ENCODE data around the gene RAB34. TPM values are rescaled to one million over a fixed set of nuclear protein-coding genes. Genes with fewer than 3 reads are reported as not detected.

RAB34 gene
- polyA plus RNA-seq, 4 donors = 169 to 203 (median 186) TPM

DNA sequence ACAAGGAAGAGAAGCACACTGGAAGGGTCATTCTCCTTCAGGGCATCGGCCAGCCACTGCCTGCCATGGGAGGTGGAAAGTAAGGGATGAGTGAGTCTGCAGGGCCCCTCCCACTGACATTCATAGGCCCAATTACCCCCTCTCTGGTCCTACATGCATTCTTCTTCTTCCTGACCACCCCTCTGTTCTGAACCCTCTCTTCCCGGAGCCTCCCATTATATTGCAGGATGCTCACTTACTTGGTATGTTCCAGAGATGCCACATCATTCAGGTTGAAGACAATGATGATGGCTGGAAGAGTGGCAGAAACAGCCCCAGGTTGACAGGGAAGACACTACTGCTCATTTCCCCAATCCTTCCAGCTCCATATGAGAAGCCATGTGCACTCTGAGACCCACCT is 2.5 kb downstream of the RAB34 start:
- DNase-seq (ENCODE audit: low read depth in 4 of 4, low spot score in 2 of 4) = no peak

DNA sequence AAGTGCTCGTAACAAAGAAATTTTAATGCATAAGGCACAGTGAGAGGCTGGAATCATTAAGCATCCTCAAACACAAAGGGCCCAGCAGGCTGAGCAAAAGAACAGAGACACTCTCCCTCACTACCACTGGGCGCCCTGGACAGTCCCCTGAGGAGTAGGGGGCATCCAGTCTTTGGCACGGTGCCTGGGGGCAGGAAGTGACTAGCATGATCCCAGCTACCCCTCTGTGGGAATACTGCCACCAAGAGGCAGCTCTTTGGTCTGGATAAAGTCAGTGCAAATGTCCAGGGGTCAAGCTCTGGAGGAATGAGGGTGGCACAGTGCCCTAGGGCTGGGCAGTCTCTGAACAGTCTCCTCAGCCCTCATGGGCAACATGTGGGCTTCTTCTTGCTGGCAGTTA is 3.4 kb downstream of the RAB34 start:
- DNase-seq (ENCODE audit: low read depth in 4 of 4, low spot score in 2 of 4) = no peak

DNA sequence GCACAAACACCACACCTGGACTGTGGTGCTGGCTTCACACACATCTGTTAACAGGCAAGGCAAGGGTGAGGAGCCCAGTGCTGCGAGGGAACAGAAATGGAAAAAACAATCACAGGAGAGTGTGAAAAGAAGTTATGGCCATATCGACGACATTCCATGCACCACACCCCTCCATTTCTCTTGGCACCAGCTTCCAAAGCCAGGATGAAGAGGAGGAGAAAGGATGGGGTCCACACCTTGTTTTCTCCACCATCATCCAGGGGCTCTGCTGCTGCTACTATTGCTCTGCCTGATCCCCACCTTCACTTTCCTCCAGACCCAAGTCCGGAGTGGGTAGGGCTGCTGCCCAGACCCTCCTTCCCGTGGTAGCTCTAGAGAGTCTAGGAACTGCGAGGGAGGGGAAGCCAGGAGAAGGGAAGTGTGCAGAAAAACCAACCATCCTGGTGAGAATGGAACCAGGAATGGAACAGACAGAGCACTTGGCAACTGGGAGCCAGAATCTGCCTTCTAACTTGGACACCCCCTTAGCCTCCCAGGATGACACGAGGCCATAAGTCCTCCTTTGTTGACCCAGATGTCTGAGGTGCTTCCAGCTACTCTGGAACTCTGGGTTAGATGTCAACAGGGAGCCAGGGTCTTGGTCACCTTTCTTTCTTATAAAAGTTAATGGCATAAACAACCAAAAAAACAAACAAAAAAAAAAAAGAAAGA is 4.8 kb downstream of the RAB34 start:
- DNase-seq (ENCODE audit: low read depth in 4 of 4, low spot score in 2 of 4) = no peak

DNA sequence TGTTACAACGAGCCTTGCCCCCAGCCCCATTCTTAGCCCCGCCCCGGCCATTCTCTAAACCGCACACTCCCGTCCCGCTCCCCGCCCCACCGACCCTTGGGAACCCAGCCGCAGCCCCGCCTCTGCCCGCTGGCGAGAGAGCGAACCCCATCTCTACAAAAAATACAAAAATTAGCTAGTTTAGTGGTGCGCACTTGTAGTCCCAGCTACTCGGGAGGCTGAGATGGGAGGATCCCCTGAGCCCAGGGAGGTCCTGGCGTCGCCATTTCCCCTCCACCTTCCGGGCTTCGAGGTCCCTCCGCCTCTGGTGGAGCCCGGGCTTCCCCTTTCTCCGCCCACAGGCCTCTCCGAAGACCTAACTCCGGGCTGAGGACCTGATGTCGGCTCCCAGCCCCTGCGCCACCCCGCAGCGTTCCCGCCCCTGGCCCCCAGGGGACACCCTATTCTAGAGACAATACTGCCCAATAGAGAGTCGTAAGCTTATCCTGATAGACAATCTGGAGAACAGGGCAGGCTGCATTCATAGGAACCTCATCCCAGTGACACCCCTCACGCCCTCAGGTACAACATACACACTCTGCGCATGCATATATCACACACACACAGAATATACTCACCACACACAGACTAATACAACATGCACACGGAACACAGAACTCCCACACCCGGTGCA is 5.5 kb downstream of the RAB34 start:
- DNase-seq (ENCODE audit: low read depth in 4 of 4, low spot score in 2 of 4) = no peak

DNA sequence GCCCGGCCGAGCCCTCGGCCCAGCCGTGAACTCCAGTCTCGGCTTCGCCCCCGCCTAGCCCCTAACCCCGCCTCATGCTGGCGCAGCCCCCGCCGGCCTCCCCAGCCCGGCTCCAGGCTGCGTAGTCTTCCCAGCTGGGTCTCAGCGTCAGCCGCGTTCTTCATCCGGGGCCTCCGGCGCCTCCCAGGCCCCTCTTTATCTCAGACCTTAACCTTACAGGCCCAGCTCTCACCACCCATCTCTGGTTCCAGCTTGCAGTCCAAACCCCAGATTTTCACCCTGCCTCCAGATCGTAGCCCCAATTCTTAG is 6.0 kb downstream of the RAB34 start, which contains the start of gene PROCA1:
PROCA1 (minus strand) TSS at position 166 of the 309 bp plus-strand sequence. CDS start 228 bp downstream, outside the sequence.
- DNase-seq (ENCODE audit: low read depth in 4 of 4, low spot score in 2 of 4) = peak in 1 of 4 donors; percentile 48

DNA sequence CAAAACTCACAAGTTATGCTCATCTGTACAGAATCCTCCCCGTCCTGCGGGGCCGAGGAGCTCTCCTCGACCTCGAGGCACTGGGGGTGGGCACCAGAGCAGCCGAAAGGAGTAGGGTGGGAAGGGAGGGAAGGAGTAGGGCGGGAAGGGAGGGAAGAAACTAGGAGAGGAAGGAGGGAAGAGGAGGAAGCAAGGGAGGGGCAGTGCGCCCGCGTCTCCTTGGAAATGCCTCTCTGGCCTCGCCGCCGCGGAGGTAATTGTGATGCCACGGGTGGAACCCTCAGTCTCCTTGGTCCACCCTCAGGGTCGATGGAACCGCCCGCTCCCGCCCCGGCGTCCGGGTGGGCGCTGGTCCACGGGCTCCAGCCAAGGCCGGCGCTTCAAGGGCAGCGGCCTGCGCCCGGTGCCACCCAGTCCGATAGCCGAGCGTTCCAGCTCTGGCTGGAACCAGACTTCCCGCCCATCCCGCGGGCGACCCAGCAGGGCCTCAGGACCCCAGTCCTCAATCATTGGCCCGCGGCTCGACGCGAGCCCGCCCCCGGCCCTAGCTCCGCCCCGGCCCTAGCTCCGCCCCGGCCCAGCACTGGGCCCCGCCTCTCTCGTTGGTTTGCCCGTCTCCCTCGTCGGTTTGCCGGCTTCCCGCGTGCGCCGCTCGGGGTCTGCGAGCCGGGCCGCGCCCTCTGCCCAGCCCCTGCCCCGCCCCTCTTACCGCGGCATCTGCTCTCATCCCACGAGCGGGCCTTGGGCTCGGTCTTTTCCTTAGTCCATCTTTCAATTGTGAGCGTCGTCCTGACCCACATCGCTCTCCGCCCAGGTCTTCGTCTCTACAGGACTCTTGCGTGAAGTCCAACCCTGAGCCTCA is 6.6 kb downstream of the RAB34 start:
- peak; percentile 80 to 89 (median 84) for DNase-seq (ENCODE audit: low read depth in 4 of 4, low spot score in 2 of 4)

DNA sequence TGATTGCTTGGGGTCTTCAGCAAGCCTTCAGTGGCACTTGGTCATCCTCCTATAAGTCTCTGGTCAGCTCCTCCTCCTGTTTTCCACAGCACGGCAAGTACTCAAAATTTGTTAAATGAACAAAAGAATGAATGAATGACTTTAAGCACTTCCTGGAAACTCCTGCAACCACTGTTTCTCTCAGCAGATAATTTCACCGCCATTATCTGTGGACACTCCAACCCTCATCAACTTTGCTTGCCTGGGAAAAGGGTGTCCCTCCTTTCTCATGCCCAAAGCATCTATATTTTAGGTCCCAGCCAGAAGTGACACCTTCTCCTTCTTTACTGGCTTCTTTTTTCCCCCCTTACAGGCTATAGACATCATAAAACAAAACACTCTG is 10.3 kb downstream of the RAB34 start:
- DNase-seq (ENCODE audit: low read depth in 4 of 4, low spot score in 2 of 4) = no peak

DNA sequence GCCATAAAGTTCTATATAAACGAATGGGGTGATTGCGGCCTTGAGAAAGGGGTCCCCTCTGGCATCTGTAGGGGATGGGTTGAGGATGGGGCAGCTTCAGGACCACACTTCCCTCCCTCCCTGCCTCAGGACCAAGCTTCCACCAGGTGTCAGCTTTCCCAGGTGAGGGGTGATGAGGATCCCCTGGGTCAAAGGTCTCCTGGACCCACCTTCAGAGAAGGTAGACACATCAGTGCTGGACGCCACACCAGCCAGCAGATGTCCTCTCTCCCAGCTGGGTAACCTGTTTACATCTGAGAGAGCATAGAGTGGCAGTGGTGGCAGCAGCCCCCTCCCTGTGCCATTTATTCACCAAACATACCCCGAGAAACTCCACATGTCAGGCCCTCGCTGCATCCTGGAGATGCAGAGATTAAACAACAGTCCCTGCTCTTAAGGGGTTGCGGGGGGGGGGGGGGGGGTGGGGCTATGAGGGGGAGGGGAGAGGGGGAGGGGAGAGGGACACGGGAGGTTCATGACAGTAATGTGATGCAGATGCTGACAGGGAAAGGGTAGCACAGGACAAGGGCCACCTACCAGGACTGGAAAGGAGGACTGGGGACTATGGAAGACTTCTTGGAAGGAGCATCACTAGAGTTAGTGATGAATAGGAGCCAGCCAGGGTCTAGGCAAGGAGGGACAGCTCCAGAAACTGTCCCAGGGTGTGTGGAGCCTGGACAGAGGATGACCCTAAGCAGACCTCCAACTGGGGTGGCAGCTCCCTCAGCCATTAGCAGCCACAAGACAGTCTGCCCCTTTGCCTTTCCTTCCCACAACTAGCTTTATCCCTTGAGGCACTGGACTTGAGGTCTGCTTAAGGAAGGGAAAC is 11.0 kb downstream of the RAB34 start:
- DNase-seq (ENCODE audit: low read depth in 4 of 4, low spot score in 2 of 4) = no peak

DNA sequence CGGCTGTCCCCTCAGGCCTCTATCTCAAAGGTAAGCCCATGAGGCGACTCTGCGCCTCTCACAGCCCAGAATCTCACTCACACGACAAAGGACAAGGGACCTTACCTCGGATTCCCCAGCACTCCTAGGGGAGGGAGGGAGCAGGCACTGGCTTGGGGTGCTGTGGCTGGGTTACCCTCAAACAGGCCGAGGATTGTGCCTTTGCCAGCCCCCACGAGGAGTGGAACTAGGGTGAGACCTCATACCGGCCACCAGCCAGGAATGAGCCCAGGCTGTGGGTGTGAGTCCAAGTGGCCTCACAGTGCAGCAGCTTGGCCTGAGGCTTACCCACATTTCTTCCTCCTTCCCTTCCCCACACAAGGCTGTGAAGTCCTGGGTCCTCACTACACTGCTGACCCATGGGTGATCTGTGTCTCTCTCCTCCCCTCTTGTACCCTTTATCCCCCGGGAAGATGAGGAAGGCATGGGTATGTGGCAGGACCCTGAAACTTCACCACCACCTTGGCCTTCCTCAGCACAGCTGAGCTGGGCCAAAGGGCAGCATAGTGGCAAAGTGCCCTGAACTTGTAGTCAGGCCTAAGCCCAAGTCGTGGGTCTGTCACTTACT is 11.8 kb downstream of the RAB34 start:
- no peak for DNase-seq (ENCODE audit: low read depth in 4 of 4, low spot score in 2 of 4)

DNA sequence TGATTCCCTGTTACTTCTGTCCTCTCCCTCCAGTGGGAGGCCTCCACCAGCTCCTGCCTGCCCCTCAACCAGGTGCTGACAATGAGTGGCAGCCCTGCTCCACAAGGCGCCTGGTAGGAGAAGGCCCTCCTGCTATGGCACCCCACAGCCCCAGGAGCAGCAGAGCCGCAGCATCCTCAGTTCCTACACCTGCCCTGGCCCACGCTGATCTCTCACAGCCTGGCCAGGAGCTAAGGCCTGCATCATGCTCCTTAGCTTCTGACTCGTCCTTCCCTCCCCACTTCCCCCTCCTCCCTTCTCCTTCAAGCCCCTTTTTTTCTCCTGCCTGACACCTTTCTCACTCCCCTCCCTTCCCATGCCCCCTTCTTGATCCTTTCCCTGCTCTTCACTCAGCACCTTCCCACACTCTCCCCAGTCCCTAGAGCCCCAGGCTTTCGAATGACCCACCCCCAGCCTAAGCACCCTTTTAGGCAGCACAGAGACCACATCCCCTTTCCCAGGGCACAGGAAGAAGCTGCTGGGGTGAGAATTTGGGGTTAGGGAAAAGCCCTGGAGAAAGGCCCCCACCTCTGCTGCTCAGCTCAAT is 12.5 kb downstream of the RAB34 start:
- DNase-seq (ENCODE audit: low read depth in 4 of 4, low spot score in 2 of 4) = no peak

DNA sequence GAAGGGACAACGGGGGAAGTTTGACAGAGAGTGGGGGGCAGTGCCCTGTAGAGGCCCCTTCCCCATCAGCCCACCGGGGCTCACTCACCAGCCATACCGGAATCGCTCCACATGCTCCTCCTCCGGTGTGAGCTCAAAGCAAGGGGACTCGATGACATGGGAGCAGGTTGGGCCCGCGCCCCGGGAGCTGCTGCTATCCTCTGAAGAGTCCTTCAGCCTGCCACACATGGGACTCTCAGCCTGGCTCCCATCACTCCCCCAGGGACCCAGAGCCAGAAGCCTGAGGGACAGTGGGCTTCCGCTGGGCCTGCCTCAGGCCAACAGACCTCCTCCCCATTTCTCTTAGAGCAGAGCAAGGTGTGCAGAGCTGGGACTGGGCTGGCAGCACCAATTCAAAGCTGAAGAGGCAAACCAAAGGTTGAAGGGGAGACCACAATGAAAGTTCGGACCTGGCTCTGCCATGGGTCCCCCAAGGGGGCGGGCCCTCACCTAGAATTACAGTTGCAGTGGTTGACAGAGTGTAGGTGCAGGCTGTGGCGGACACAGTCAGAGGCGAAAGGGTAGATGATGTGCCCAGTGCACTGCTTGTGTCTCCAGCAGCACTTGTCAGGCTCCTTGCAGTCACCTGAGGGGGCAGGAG is 13.3 kb downstream of the RAB34 start:
- no peak for DNase-seq (ENCODE audit: low read depth in 4 of 4, low spot score in 2 of 4)

DNA sequence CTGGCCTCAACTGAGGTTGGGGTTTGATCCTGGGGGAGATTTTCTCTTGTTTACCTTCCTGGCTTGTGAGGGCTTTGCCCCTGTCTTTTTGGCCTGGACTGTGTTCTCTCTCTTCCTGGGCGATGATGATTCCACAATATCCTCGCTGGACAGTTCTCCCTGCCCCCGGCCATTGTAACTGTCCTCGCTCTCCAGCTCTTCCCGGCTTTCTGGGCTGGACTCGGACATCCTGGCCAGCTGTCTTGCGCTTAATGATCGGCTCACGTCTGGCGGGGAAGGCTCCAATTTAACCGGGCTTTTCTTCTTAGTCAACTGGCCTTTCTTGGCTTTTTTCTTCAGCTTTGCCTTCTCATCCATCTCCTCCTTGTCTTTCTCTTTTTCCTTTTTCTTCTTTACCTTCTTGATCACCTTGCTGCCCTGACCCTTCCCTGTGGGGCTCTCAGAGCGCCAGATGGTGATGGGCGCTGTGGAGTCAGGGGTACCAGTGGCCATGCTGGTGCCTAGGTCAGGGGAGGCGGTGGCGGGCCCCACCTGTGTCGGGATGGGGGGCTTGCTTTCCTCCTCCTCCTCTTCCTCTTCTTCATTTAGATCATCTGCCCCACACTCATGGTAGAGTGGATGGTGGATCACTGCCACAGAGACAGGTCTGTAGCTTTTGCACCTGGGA is 14.0 kb downstream of the RAB34 start:
- DNase-seq (ENCODE audit: low read depth in 4 of 4, low spot score in 2 of 4) = no peak

DNA sequence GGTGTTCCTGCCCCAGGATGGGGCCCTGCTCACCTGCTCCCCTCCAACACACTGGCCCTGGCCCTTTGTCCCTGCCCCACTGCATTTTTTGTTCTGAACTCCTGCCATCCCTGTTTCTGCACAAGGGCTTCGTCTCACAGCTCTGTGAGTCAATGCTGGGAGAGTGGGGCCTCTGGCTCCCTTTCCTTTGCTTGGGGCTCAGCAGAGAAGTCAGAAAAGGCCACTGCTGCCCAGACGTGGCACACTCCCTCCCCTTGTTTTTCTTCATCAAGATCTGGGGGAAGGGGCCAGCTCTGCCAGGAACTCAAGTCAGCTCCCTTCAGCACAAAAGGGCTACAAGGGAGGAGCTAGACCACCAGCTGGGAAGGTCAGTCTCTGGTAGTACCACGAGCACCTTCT is 14.9 kb downstream of the RAB34 start:
- no peak for DNase-seq (ENCODE audit: low read depth in 4 of 4, low spot score in 2 of 4)

DNA sequence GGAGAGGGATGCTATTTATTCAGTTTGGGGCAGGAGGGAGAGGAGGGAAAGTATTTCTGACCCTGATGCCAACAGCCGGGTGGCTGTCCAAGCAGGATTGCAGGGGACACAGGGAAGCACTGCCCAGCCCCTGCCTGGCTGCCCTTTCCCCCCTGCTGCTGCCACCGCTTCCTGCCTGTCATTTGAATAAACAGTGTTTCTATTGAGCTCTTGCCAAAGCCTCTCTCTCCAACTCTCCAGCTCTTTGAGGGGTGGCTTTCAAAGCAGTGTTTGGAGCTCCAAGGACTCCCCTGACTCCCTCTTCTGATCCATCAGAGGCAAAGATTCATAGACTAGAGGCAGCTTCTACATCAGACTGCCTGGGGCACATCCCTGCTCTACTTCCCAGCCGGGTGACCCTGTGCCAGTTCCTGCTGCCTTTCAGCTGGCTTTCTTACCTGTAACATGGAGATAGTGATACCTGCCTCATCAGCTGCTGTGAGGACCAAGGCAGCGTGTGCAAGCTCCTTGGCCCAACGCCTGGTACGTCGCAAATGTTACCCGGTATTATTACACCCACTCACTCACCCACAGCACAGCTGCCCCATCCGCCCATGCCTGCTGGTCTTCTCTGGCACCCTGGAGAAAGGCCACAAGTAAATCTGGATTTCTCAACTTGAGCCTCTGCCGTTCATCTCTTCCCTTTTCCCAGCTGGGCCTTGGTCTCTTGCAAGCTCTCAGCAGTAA is 15.5 kb downstream of the RAB34 start:
- no peak for DNase-seq (ENCODE audit: low read depth in 4 of 4, low spot score in 2 of 4)

DNA sequence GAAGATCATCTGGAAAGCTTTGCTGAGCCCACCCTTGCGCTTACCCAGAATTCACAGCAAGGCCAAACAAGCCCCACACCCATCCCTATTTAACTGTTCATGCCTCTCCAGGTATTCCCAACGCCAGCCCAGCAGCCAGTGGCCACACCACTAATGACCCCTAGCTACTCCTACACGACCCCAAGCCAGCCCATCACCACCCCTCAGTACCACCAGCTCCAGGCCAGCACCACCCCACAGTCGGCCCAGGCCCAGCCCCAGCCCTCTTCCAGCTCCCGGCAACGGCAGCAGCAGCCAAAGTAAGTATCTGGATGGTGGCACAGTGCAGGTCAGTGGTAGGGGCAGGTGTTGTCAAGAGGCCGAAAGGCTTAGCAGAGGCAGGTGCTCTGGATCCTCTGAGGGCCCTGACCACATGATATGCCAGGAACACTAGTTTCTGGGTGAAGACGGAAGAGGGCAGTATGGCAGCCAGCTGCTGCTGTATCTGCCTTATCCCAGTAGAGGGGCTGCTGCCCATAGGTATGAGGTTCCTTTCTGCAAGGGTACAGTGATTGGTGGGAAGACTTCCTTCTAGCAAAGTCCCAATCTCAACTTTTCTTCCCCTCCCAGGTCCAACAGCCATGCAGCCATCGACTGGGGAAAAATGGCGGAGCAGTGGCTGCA is 16.7 kb downstream of the RAB34 start:
- no peak for DNase-seq (ENCODE audit: low read depth in 4 of 4, low spot score in 2 of 4)

DNA sequence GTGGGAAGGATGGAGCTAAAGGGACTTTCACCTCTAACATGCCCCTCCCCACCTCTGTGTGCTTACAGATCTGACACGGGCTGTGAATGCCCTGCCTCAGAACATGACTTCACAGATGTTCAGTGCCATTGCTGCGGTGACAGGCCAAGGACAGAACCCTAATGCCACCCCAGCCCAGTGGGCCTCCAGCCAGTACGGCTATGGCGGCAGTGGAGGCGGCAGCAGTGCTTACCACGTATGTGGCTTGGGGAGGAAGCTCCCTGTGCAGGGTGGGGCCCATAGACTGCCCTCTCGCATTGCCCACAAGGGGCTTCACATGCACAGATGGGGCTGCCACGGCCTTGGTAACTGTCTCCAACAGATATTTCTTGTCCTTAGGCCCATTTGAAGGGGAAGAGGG is 17.4 kb downstream of the RAB34 start:
- no peak for DNase-seq (ENCODE audit: low read depth in 4 of 4, low spot score in 2 of 4)

DNA sequence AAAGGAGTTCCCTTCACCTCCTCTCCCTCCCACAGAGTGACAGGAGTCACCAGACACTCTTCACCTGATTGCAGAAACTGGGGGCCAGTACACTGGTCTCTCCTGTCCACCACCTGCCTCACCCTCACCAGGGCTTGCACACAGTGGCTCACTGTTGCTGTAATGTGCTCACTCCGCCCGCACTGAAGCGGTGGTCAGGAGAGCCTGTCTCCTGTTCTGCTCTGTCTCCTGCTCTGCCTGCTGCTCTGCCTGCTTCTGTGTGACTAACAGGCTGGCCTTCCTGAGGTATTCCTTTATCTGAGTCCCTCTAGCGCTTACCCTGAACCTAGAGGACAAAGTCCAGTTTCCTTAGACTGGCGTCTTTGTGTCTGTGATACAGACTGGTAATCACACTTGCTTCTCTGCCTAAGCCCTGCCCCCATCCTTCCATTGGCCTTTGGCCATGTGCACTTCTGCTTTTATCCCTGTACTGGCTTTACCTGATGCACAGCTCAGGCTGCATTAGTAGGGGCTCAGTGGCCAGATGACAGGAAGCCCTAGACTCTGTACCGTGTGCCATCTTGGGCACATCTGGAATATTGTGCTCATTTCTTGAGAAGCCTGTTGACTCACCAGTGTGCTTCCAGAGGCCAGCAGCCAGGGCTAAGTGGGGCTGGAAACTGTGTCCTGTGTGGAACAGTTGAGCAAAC is 19.3 kb downstream of the RAB34 start:
- DNase-seq (ENCODE audit: low read depth in 4 of 4, low spot score in 2 of 4) = no peak

Data from left renal cortex interstitium (tissue), 4 donors.